Fibroblast of skin of left quadriceps (primary cell): ENCODE data around the gene GUCY2C.
A peak's percentile ranks its signal among the peaks of the same experiment; 100 is the strongest.
"Not testable (repeated sequence)": the region's sequence is repeated elsewhere in the genome, so short reads cannot be mapped to it uniquely, and the experiment has no call there.

Experiments used
- DNase-seq, 2 experiments: peaks; one replicate each; pipeline ENCODE4 v3.0.0-alpha.2; 2013; ENCODE audit warnings: low read depth in 2 of 2

Gene GUCY2C

GRCh38 chr12:14696265-14696741 is at the start of gene GUCY2C:
Gene GUCY2C (minus strand): TSS chr12:14696599. CDS start chr12:14696448, 151 bp downstream.
- DNase-seq = no peak

DNA sequence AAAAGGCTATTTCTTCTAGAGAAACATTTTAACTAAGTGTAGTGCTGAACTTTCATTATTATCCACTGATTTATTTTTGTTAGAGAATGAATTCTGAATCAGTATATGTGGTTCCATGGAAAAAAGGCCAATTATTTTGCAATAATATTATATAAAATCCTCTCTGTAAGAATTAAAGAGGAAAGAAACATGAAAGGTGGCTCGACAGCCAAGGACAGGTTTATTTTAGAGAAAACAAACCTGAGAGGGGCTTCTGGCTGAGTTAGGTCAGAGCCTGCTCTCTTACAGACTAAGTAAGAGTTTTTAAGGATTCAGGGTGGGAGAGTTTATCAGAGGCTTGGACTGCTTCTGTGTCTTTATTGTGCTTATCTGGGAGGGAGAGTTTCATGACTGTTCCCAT is 46.7 kb upstream of the GUCY2C start:
- DNase-seq = no peak

DNA sequence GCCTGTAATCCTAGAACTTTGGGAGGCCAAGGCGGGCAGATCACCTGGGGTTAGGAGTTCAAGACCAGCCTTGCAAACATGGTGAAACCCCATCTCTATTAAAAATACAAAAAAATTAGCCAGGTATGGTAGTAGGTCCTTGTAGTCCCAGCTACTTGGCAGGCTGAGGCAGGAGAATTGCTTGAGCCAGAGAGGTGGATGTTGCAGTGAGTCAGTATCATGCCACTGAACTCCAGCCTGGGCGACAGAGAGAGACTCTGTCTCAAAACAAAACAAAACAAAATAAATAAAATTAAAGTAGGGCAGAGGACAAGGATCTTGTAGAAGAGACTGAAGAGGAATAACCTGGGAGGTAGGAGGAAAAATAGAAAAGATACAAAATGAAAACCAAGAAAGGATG is 45.5 kb upstream of the GUCY2C start:
- no peak for DNase-seq

GRCh38 chr12:14741153-14741552 is 44.8 kb upstream of the GUCY2C start:
- no peak for DNase-seq

DNA sequence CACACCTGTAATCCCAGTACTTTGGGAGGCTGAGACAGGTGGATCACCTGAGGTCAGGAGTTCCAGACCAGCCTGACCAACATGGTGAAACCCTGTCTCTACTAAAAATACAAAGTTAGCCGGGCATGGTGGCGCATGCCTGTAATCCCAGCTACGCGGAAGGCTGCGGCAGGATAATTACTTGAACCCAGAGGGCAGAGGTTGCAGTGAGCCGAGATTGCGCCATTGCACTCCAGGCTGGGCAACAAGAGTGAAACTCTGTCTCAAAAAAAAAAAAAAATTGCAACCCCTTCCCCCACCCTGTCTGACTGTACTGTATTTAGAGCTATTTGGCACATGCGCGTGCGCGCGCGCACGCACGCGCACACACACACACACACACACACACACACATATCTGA is 40.0 kb upstream of the GUCY2C start:
- DNase-seq = not testable (repeated sequence)

- no peak for DNase-seq
Observed at GRCh38 chr12:14731821-14732220, 35.4 kb upstream of the GUCY2C start.

GRCh38 chr12:14729586-14729985 is 33.2 kb upstream of the GUCY2C start:
- no peak for DNase-seq

DNA sequence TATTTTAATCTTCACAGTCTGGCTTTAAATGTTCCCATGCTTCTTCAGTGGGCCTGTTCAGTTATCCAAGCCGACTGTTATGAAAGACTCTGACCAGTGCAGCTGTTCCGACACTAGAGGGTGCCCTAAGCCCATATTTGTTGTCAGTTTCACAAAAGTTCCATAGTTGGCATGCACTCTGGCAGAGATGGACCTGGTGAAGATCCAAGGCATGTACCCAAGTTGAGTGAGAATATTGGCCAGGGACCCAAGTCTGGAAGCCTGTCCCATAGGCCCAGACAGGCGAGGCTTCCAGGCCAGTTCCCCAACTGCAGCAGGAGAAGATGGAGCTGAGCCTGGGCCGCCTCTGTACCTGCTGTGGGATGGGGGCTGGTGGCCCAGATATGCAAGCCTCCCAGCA is 27.4 kb upstream of the GUCY2C start:
- DNase-seq = peak in 1 of 2 experiments; percentile 1

DNA sequence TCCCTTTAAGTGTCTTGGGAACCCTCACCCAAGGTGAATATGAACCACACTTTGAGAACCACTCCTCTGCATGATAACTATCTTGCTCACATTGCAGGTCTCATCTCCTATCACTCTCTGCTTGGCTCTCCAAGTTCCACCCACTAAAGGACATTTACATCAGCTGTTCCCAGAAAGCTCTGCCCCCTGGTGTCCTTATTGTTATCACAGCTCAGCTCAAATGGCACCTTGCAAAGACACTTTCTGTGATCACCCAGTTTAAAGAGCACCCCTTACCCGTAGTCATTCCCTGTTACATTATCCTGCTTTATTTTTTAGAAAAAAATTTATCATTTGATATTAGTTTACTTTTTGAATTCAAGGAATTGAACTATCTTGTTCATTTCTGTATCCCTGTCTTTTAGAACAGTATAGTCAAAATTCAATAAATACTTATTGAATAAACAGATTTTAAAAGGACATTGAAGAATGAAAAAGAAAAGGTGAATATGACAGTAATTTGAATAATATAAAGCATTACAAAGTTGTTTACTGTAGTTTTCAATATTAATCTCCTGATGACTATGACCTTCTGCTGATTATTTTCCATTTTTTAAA is 20.5 kb upstream of the GUCY2C start:
- DNase-seq = peak in 1 of 2 experiments; percentile 7

- DNase-seq = no peak
Observed at GRCh38 chr12:14714437-14714836, 18.0 kb upstream of the GUCY2C start.

- DNase-seq = no peak
Observed at GRCh38 chr12:14710632-14711320, 14.4 kb upstream of the GUCY2C start.

DNA sequence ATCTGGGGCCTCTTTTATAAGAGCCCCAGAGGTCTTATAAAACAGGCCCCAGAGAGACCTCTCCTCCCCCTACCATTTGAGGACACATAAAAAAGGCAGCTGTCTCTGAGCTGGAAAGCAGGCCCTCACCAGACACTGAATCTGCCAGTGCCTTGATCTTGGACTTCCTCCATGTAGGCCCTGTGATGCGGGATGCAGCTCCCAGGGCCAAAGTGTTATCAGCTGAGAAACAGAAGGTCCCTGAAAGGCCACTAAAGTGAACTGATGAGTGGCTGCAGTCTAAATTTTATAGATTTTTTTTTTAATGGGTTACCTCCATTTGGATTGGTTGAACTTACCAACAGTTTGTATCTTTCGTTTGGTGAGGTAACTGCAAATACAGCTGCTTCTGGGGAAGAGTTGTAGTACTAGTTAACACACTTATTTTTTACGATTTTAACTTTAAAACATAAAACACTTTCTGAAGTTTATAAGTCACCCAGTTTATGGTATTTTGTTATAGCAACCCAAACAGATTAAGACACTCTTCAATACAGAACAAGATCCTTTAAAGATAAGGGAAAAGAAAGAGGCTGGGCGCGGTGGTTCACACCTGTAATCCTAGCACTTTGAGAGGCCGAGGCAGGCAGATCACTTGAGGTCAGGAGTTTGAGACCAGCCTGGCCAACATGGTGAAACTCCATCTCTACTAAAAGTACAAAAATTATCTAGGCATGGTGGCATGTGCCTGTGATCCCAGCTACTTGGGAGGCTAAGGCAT is 5.6 kb upstream of the GUCY2C start:
- no peak for DNase-seq

- DNase-seq = no peak
Observed at GRCh38 chr12:14700935-14701334, 4.5 kb upstream of the GUCY2C start.

DNA sequence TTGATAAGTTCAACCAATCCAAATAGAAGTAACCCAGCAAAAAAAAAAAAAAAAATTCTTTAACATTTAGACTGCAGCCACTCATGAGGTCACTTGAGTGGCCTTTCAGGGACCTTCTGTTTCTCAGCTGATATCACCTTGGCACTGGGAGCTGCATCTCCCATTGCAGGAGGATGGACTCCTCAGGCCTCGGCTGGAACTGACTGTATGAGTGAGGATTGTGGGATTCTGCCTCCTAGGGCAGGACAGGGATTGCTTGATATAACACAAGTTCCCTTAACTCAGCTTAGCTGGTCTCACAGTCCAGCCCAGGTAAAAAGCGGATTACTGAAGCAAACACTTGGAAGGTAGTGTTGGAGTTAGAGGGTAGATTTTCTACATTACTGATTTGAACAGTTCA is 3.5 kb upstream of the GUCY2C start:
- DNase-seq = no peak

- DNase-seq = no peak
Observed at GRCh38 chr12:14698555-14698954, 2.2 kb upstream of the GUCY2C start.

GRCh38 chr12:14695715-14696141 is 671 bp downstream of the GUCY2C start:
- DNase-seq = no peak

DNA sequence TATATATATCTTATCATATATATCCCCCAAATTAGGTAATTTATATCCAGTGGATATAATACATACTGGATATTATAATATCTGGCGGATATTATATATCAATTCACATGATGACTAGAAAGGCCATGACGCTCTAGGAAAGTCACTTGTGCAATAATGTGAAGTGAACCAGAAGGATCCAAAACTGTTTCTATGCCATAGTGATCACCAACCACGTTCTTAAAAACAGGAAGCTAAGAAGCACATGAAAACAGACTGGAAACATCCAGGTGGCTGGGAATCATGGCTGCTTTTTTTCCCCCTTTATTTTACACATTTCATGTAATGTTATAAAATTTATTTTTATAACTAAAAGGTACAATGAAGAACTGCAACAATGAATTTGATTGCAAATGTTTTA is 1.4 kb downstream of the GUCY2C start:
- DNase-seq = no peak

GRCh38 chr12:14694145-14694714 is 2.2 kb downstream of the GUCY2C start:
- DNase-seq = no peak

- no peak for DNase-seq
Observed at GRCh38 chr12:14693116-14693515, 3.3 kb downstream of the GUCY2C start.

DNA sequence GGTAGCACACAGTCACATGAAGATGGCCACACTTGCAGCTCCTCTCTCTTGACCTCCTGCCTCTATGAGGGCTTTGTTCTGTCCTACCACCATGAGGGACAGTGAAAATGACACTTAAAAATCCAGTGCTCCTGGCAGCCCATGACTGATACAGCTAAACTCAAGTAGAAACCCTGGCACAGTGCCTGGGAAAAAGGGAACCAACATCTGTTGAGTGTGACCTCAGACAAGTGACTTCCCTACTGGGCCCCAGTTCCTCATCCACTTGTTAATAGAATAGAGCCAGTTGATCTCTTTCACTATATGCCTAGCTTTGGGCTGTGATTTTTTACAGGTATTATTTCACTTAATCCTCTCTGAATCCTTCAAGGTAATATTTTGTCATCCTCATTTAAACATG is 4.8 kb downstream of the GUCY2C start:
- no peak for DNase-seq

- DNase-seq = no peak
Observed at GRCh38 chr12:14689996-14690395, 6.4 kb downstream of the GUCY2C start.

DNA sequence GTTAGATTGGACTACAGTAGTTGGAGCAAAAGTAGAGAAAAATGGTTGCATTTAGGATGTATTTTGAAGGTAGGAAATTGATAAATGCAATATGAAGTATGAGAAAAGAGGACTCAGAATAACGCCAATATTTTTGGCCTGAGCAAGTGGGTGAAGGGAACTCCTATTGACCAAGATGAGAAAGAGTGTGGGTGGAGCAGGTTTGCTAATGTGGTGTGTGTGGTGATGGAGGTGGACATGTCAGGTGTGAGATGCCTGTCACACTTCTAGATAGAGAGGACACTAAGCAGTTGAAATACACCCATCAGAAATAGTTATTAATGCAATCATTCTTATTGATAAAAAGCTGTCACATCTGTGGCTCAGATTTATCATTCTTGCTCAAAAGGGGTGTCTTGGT is 7.3 kb downstream of the GUCY2C start:
- DNase-seq = no peak
